Activated naive CD8-positive, alpha-beta T cell treated with anti-CD3 and anti-CD28 coated beads, Interleukin-2, amount 50 U/mL, for 16 hours (primary cell): ENCODE data around the gene CLPTM1L.
A peak's percentile ranks its signal among the peaks of the same experiment; 100 is the strongest.

Source experiments
- DNase-seq: peaks from one replicate; pipeline ENCODE4 v3.0.0-alpha.2; 2020; ENCODE audit warnings: low read depth, low spot score

CLPTM1L gene

GRCh38 chr5:1315709-1316587 lies 29.0 kb downstream of the CLPTM1L start:
- no peak for DNase-seq

GRCh38 chr5:1315018-1315708 lies 29.7 kb downstream of the CLPTM1L start:
- no peak for DNase-seq

GRCh38 chr5:1314564-1314982 lies 30.3 kb downstream of the CLPTM1L start:
- DNase-seq, result no peak

- DNase-seq, result no peak
Measured at GRCh38 chr5:1312993-1313833, 31.7 kb downstream of the CLPTM1L start.

GRCh38 chr5:1312206-1312605 lies 32.7 kb downstream of the CLPTM1L start:
- no peak for DNase-seq

- DNase-seq, result no peak
Measured at GRCh38 chr5:1311439-1312055, 33.4 kb downstream of the CLPTM1L start.

- DNase-seq, result no peak
Measured at GRCh38 chr5:1310118-1310517, 34.8 kb downstream of the CLPTM1L start.

- no peak for DNase-seq
Measured at GRCh38 chr5:1304033-1304432, 40.9 kb downstream of the CLPTM1L start.

- no peak for DNase-seq
Measured at GRCh38 chr5:1302258-1302657, 42.6 kb downstream of the CLPTM1L start.

- DNase-seq, result no peak
Measured at GRCh38 chr5:1300581-1301083, 44.3 kb downstream of the CLPTM1L start.

GRCh38 chr5:1299961-1300360 lies 44.9 kb downstream of the CLPTM1L start:
- no peak for DNase-seq

GRCh38 chr5:1299511-1299850 lies 45.4 kb downstream of the CLPTM1L start:
- no peak for DNase-seq

- DNase-seq, result no peak
Measured at GRCh38 chr5:1298723-1299510, 46.0 kb downstream of the CLPTM1L start.

- DNase-seq, result no peak
Measured at GRCh38 chr5:1298067-1298551, 46.8 kb downstream of the CLPTM1L start.

GRCh38 chr5:1297243-1297642 lies 47.7 kb downstream of the CLPTM1L start:
- no peak for DNase-seq

GRCh38 chr5:1295650-1296037 lies 49.3 kb downstream of the CLPTM1L start:
- DNase-seq, result no peak

- DNase-seq, result peak; percentile 72
Measured at GRCh38 chr5:1294835-1295649, 49.9 kb downstream of the CLPTM1L start, which contains the start of gene TERT. TERT (minus strand) TSS chr5:1295068; CDS start chr5:1294989, 79 bp downstream.

- no peak for DNase-seq
Measured at GRCh38 chr5:1294206-1294834, 50.6 kb downstream of the CLPTM1L start.
